GOT3 (cell line): ENCODE results near the gene PARP3.

Source experiments
- DNase-seq: peaks from one replicate; lab custom pipeline; 2025; ENCODE audit warnings: mixed read lengths; lab: John Stamatoyannopoulos, UW

PARP3 gene

GRCh38 chr3:51948016-51948580 is 5.9 kb downstream of the PARP3 start:
- DNase-seq, result no peak

GRCh38 chr3:51949121-51949520 is 7.0 kb downstream of the PARP3 start:
- DNase-seq, result no peak

- no peak for DNase-seq
Observed at GRCh38 chr3:51950899-51951298, 8.7 kb downstream of the PARP3 start.

- no peak for DNase-seq
Observed at GRCh38 chr3:51953445-51953844, 11.3 kb downstream of the PARP3 start.

- no peak for DNase-seq
Observed at GRCh38 chr3:51954105-51954504, 11.9 kb downstream of the PARP3 start.

- DNase-seq, result no peak
Observed at GRCh38 chr3:51954713-51955112, 12.6 kb downstream of the PARP3 start.

GRCh38 chr3:51955175-51955892 is 13.2 kb downstream of the PARP3 start, which contains the start of gene GPR62:
Gene GPR62 (plus strand): TSS chr3:51955381. CDS start chr3:51955653, 272 bp downstream.
- DNase-seq, result no peak

- no peak for DNase-seq
Observed at GRCh38 chr3:51955893-51956770, 14.0 kb downstream of the PARP3 start.

- DNase-seq, result no peak
Observed at GRCh38 chr3:51957520-51958205, 15.5 kb downstream of the PARP3 start.

- DNase-seq, result no peak
Observed at GRCh38 chr3:51958603-51959521, 16.7 kb downstream of the PARP3 start.

- no peak for DNase-seq
Observed at GRCh38 chr3:51959651-51960050, 17.5 kb downstream of the PARP3 start.

- DNase-seq, result no peak
Observed at GRCh38 chr3:51960386-51960785, 18.2 kb downstream of the PARP3 start.

GRCh38 chr3:51961011-51961410 is 18.8 kb downstream of the PARP3 start:
- no peak for DNase-seq

- no peak for DNase-seq
Observed at GRCh38 chr3:51961602-51962569, 19.7 kb downstream of the PARP3 start.

GRCh38 chr3:51962854-51963530 is 20.8 kb downstream of the PARP3 start:
- DNase-seq, result no peak

- no peak for DNase-seq
Observed at GRCh38 chr3:51963951-51964451, 21.8 kb downstream of the PARP3 start.

GRCh38 chr3:51964521-51964920 is 22.4 kb downstream of the PARP3 start:
- no peak for DNase-seq

GRCh38 chr3:51966016-51966415 is 23.9 kb downstream of the PARP3 start:
- DNase-seq, result no peak

- no peak for DNase-seq
Observed at GRCh38 chr3:51966486-51966885, 24.3 kb downstream of the PARP3 start.
